Fibroblast of villous mesenchyme (primary cell): ENCODE data around the gene PFKFB2. TPM values are rescaled to one million over a fixed set of nuclear protein-coding genes. Genes with fewer than 3 reads are reported as not detected.

Experiments
- DNase-seq: peaks from one replicate; pipeline ENCODE4 v3.0.0-alpha.2; 2010; ENCODE audit warnings: low read depth
- H3K4me3 ChIP-seq: 2 replicates; pipeline ENCODE4 v1.5.1; 2011; ENCODE audit warnings: low read depth, mild to moderate bottlenecking, low read length
- CTCF ChIP-seq: IDR thresholded peaks from 2 replicates; pipeline ENCODE4 v1.5.1; 2012; ENCODE audit warnings: low read depth, mild to moderate bottlenecking, low read length; ENCODE audit not compliant: insufficient read depth
- total RNA-seq: library from RNA; depleted of rRNA; stranded (reverse); fragments of >200 nt; gene quantifications from 2 replicates; pipeline ENCODE4 v1.2.3, GENCODE V29; 2012

PFKFB2 gene
- total RNA-seq, 1 donor, result 6.9 TPM

GRCh38 chr1:207088161-207088560 lies 35.1 kb downstream of the PFKFB2 start:
- TF ChIP-seq CTCF, result no peak
- DNase-seq, result peak; percentile 55
- no peak overlapping the region for H3K4me3 ChIP-seq

- TF ChIP-seq CTCF, result no peak
- H3K4me3 ChIP-seq, result peak within 1 kb of the TSS; percentile 41
- DNase-seq, result peak; percentile 61
These were observed 35.9 kb downstream of the PFKFB2 start, which contains the start of gene C4BPB for GRCh38 chr1:207088701-207089626. C4BPB (plus strand) TSS chr1:207088860; CDS start chr1:207089532, 672 bp downstream.

GRCh38 chr1:207089627-207090355 lies 36.7 kb downstream of the PFKFB2 start:
- peak; percentile 57 for DNase-seq
- TF ChIP-seq CTCF, result no peak
- H3K4me3 ChIP-seq, result peak overlapping the region; percentile 41

GRCh38 chr1:207091200-207091908 lies 38.3 kb downstream of the PFKFB2 start:
- no peak for TF ChIP-seq CTCF
- DNase-seq, result no peak
- no peak overlapping the region for H3K4me3 ChIP-seq

GRCh38 chr1:207093944-207094343 lies 40.9 kb downstream of the PFKFB2 start:
- no peak for DNase-seq
- H3K4me3 ChIP-seq, result no peak overlapping the region
- TF ChIP-seq CTCF, result no peak

- DNase-seq, result no peak
- H3K4me3 ChIP-seq, result no peak overlapping the region
- no peak for TF ChIP-seq CTCF
These were observed 44.8 kb downstream of the PFKFB2 start for GRCh38 chr1:207097871-207098324.
